Measurements from ENCODE around the gene ART3.

ART3 gene

GRCh38 chr4:76155979-76156378 lies 81.5 kb downstream of the ART3 start:
- no peak for TF ChIP-seq CTCF (IDR thresholded peaks at IDR 0.05)
- DNase-seq (ENCODE audit: low spot score), result no peak
- Histone ChIP-seq H3K27ac (no peak overlapping the region), H3K4me3 (no peak overlapping the region)

GRCh38 chr4:76156635-76157034 lies 82.1 kb downstream of the ART3 start:
- Histone ChIP-seq H3K4me3 (no peak overlapping the region), H3K27ac (no peak overlapping the region)
- DNase-seq (ENCODE audit: low spot score), result no peak
- no peak for TF ChIP-seq CTCF (IDR thresholded peaks at IDR 0.05)

GRCh38 chr4:76160355-76160754 lies 85.8 kb downstream of the ART3 start:
- no peak for DNase-seq (ENCODE audit: low spot score)
- H3K4me3 ChIP-seq, result no peak overlapping the region
- H3K27ac ChIP-seq, result no peak overlapping the region
- no peak for TF ChIP-seq CTCF (IDR thresholded peaks at IDR 0.05)
